ENCODE data around the gene PLEKHN1.
"Not testable (repeated sequence)": the region's sequence is repeated elsewhere in the genome, so short reads cannot be mapped to it uniquely, and the experiment has no call there.

Gene PLEKHN1

DNA sequence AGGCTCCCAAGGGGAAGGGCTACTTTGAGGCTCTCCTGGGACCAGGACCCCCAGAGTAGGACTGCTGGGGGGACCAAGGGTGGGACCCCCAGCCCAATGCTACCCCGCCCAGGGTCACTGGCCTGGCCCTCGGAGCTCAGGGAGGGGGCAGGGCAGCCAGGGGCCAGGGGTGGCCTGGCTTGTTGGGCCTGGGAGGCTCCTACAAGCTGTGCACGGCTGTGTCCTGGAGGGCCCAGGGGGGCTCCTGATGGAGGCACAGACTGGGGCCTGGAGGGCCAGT is 31.4 kb downstream of the PLEKHN1 start:
- no peak for DNase-seq

DNA sequence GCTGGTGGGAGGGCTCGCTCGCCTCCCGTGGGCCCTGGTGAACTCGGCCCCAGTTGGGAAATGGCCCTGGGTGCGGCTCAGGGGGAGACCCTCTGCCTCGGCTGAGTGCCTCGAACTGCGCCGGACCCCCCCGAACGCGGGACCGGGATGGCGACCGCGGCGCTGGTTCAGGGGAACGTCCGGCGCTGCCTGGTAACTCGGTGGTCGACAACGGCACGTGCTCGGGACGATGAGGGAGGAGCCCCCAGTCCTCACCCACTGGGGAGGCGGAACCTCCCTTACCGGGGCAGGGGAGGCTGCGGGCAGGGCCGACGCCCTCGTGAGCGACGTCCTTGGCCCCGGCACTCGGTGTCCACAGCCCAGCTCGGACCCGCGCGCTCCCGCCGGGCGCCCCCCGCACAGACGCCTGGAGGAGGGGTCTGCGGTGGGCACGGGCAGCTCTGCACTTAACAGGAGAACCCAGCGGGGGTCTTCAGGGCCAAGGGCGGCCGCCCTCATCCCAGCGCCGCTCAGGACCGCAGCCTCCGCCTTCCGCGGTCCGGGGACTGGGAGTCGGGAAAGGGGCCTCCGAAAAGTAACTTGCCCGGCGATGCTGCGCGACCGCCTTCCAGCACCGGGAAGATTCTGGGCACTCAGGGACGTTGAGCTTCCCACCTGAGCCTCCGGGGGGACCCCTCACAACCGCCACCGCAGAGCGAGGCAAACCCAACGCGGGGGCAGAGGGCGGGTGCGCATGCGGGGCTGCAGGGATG is 31.9 kb downstream of the PLEKHN1 start:
- DNase-seq, result no peak

DNA sequence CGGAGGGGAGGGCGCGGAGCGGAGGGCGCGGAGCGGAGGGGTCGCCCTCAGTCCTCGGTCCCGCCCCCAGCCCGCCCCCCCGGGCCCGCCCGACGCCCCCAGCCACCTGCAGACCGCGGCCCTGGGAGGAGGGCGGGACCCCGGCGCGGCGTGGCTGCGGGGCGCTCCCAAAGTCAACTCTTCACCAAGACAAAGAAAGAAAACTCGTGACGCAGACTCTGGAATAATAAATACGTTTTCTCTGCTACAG is 32.4 kb downstream of the PLEKHN1 start:
- DNase-seq, result peak; percentile 33

DNA sequence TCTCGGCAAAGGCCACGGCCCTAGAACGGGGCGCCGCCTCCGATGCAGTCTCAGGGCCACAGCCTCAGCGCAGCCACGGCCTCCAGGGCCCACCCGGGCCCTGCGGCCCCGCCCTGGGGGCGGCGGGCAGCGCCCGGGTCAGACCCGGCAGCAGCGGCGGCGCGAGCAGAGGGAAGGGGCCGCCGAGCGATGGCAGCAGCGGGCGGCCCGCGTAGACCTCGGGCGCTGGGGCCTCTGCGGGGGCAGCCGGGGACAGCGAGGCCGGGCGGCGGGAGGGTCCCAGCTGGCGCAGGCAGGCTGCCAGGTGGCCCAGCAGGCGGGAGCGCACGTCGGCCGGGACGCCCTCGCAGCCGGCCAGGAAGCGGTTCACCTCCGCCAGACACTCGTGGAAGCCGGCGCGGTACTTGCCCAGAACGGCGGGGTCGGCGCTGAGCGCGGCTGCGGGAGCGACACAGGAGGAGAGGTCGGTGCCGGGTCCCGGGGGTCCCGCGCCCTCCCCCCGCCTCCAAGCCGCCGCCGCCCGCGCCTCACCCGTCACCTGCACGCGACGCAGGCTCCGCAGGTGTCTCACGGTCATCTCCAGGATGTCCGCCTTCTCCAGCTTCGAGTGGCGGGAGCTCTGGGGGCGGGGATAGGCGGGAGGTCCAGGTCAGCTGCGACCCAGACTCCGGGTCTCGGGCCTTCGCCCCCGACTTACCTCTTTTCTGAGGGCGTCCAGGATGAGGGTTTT is 32.9 kb downstream of the PLEKHN1 start:
- no peak for DNase-seq

DNA sequence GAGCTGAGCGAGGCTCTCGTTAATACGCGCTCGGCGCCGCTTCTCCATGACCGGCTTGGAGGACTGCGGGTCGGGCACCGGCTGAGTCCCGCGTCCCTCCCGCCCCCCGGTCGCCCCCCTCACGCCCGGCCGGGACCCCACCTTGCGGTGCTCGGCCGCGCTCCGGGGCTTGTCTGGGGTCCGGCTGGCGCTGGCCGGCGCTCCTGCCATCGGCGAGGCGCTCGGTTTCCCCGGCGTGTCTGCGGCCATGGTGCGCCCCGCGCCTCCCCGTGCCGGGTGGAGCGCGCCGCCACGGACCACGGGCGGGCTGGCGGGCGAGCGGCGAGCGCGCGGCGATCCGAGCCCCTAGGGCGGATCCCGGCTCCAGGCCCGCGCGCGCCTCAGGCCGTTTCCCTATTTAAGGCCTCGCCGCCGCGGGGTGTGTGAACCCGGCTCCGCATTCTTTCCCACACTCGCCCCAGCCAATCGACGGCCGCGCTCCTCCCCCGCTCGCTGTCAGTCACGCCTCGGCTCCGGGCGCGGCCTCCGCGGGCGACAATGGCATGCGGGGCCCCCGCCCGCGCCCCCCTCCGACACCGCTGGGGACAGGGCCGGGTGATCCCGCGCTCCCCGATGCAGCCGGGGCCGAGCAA is 33.6 kb downstream of the PLEKHN1 start, which contains the start of gene HES4:
Gene HES4, minus strand, starts transcription at position 373 of the 632 bp plus-strand sequence. Its CDS starts 124 bp downstream, at position 249.
- peak; percentile 73 for DNase-seq

DNA sequence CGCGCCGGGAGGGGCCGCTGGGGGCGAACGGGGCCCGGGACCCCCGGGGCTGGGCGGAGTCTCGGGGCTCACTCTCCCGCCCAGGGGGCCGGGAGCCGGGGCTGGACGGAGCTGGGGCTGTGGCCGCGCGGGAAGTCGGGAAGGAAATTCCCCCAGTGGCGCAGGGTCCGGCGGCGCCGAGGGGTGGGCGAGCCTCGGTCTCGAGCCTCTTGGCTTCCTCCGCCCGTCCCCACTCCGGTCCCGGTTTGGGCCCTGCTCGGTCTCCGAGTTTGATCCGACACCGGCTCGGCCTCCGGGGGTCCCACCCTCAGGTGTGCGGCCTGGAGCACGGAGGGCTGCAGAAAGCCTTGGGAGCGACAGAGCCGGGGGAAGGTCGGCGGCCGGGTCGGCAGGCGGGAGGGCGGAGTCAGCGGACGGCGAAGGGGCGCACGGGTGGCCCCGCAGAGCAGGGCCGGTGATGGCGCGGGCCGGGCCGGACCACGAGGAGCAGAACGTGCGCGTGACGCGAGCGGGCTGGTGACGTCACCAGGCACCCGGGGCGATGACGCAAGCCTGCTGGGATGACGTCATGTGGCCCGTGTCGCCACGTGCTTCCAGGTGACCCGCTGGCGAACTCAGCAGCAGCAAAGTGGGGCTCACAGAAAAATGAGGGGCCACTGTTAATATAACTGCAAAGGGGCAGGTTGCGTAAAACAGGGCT is 34.2 kb downstream of the PLEKHN1 start:
- peak; percentile 68 for DNase-seq

DNA sequence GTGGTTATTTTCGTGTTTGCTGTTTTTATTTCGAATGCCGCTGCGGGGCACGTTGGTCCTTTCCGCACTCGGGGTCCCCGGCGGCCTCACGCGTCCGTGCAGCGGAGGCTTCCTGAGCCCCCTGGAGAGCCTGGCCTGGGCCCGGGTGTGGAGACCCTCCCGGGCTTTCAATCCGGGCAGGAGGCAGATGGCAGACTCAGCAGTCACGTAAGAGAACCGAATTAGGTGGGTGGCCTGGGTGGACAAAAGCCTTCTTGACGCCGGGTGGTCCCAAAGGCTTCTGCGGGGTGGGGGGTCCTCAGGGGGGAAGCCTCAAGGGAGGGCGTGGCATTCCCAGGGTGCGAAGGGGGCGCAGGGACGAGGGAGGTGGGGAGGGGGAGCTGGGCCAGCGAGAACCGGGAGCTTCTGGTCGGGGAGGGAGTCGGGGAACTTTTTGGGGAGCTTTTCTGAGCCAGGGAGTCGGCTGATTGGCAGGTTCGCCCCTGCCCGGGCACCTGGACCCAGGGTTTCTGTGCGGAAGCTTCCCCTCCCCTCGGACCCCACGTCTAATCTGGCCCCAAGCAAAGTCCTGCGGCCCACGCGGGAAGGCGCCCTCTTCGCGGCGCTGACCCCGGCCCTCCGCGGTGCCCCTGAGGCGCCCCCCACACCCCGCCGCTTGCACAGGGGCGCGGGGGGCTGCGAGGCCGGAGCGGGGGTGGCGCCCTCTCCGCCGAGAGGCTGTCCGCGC is 34.9 kb downstream of the PLEKHN1 start:
- no peak for DNase-seq

DNA sequence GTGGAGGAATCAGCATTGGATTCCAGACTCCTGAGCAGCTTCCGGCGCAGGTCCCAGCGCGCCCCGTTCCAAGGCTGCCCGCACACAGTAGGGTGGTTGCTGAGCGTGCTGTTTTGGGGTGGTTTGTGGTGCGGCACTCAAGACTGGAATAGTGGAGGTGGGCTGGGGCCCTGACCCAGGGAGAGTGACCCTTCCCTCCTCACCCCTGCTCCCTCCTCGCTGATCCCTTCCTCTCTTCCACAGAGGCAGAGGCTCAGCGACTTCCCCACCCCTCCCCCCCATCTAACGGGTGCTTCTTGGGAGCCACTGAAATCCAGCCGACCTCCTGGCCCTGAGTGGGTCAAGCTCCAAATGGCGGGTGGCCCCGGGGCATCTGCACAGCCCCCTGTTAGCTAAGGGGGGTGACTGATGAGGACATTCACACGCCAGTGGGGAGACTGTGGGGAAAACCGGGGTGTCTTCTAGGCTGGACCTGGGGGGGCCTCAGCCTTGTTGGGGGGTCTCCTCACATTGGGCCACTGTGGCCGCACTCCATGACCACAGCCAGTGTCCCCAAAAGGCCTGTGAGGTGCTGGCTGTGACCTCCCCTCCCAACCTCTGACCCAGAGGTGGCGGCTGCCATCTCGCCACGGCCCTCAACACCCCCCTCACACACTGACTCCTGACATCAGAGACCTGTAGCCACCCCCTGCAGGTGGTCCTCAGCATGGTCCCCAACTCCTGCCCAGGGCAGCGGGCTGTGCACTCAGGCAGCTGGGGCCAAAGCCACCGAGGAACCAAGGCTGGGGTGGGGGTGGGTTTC is 37.5 kb downstream of the PLEKHN1 start:
- no peak for DNase-seq

DNA sequence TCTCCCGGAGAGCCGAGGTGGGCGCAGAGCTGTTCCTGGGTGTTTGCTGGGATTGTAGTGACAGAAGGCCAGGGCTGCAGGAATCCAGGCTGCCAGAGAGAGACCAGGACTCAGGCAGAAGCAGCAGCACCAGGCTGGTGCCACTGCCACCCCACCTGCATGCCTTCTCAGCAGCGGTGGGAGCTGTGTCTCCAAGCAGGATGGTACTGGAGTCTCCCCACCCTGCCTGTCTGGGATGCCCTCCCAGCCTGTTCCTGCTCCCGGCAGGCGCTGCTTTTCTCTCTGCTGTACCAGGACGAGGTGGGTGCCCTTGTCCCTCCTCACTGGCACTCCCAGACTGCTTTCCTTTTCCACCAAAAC is 38.1 kb downstream of the PLEKHN1 start:
- DNase-seq, result no peak

DNA sequence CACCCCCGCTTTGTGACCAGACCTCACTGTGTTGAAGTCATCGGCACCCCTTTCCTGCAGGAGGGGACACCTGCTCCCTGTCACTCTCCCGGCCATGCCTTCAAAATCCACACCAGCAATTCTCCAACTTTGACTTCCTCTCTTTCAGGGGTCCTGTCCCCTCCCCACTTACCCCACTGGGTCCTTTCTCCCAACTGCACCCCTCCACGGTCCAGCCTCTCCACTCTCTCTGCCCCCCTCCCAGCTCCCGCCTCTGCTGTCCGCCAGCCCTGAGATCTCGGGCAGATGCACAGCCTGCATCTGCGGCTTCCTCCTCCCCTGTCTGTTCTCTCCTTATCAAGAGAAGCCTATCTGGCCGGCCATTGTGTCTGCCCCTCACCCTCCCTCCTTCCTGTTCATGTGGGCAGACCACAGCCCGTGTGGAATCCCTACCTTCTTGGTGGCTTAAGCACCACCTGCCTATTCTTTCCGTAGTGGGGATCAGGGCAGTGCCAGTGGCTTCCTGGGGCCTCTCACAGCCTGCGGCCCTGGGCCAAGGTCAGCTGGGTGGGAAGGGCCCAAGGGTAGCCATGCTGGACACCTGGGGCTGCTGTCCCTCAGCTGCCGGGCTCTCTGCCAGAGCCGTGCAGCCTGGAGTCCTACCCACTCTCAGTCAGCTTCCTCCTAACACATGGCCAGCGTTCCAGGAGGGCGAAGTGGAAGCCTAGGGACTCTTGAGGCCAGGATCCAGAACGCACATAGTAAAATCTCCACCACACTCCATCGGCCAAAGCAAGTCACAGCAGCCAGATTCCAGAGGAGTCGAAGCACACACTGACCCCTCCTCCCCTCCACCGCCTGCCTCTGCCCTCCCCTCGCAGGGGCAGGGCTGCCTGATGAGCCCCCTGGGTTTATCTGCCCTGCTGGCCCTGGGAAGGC is 38.8 kb downstream of the PLEKHN1 start:
- peak; percentile 25 for DNase-seq

DNA sequence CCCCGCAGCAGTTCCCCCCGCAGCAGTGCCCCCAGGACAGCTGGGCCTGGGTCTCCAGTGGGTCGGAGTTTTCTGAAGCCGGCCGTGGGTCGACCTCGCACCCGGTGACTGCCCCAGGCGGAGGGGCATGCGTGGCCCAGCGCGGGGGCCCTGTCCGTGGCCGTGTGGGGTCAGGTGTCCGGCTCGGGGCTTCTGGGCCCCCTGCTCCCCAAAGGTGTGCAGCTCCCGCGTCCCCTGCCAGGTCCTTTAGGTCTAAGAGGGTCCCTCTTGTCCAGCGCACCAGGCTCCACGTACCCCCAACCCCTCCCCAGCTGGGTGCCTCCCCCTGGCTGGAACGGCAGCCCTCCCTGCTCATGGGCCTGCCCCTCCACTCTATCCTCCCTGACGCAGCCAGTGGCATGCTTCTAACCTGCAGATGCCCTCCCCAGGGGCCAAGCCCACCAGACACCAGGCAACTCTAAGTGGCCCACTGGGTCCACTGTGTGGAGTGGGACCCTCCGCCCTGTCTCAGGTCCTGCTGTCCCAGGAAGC is 39.6 kb downstream of the PLEKHN1 start:
- DNase-seq, result no peak

DNA sequence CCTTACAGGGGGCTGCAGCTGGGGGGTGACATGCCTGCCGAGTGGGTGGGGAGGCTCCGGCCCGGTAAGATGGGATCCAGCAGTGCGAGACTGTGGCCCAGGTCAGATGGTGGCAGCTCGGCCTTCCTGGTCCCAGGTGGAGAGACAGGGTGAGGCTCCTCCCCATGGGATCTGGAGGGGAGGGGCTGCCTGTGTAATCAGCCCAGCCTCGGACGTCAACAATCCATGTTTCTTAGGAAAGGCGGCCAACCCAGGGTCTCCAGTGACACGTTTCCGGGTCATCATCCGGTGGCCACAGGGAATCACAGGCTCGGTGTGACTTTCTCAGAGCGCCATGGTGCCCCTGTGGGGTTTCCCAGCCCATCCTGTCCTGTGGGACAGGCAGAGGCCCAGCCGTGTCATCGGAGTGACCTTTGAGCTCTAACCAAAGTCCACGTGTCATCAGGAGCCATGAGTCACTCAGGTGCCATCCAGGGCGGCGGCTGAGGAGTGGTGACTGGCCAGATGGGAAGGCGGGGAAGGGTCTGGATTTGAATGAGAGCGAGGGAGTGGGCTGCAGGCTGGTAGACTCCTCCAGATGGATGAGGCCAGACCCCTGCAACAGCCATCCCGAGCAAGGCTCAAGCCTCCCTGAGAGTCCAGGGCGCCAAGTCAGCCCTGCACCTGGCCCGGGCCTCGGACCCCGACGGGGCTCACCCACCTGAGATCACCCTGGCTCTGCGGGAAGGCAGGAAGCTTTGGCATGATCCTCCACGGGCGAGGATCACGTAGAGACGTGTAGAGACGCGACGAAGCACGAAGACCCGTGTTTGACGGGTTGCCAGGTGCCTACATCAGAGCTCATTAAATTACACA is 40.2 kb downstream of the PLEKHN1 start:
- no peak for DNase-seq

DNA sequence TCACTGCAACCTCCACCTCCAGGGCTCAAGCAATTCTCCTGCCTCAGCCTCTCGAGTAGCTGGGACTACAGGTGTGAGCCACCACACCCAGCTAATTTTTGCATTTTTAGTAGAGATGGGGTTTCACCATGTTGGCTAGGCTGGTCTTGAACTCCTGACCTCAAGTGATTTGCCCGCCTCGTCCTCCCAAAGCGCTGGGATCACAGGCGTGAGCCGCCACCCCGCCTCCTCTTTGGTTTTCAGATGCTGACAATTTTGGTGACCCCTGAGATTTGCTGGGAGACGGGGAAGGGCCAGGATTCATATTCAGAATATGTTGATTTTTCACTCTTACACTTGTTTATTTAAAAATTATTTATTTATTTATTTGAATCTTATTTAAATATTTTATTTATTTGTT is 43.8 kb downstream of the PLEKHN1 start:
- DNase-seq, result not testable (repeated sequence)

DNA sequence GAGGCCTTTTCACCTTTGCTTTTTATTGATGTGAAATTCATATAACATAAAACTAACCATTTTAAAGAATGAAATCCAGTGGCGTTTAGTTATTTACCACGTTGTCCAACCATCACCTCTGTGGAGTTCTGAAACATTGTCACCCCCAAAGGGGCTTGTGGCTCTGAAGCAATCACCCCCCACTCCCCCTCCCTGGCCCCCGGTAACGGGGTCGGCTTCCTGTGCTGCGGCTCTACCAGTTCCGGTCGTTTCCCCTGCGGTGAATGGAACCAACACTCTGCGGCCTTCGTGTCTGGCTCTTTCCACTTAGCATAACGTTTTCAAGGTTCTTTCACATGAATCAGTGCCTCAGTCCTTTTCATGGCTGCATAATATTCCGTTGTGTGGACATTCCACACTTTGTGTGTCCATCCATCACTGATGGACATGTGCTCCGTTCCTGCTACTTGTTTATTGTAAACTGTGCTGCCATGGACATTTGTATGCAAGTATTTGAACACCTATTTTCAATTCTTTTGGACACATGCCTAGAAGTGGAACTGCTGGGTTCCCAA is 45.2 kb downstream of the PLEKHN1 start:
- no peak for DNase-seq

DNA sequence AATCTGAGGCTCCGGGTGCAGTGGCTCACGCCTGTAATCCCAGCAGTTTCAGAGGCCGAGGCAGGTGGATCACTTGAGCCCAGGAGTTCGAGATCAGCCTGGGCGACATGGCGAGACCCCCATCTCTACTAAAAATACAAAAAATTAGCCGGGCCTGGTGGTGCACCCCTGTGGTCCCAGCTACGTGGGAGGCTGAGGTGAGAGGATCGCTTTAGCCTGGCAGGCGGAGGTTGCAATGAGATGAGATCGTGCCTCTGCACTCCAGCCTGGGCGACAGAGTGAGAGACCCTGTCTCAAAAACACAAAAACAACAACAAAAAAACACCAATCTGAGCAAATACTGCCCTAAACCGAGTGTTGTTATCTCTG is 46.4 kb downstream of the PLEKHN1 start:
- DNase-seq, result not testable (repeated sequence)

DNA sequence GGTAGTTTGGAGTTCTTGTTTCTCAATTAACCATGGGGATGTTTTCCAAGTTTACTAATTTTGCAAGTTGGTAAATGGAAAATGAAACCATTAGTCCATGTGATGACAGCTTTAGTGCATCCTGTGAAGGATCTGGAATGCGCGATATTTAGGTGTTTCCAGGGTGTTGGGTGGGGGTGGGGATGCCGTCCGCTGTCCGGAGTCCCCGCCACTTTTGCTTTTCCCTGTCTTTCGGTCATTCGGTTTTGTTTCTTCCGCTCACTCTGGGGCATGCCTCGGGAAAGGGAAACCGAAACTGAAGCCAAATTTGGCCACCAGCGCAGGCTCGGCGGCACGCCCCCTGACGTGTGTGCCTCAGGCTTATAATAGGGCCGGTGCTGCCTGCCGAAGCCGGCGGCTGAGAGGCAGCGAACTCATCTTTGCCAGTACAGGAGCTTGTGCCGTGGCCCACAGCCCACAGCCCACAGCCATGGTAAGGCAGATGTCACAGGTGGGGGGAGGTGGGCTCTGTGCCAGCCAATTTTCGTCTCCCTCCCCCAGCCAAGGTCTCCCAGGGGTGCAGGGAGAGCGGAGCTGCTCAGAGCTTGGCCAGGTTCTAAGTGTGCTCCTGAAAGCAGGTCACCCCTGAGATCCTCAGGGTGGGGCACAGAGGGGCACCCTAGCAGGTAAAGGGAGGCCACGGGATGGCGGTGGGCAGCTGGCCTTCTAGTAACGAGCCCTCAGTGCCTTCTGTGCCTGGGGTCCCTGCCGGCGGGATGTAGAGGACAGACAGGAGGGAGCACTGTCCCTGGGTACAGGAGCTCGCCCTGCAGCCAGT is 47.0 kb downstream of the PLEKHN1 start, which contains the start of gene ISG15:
Gene ISG15, plus strand, starts transcription at position 393 of the 817 bp plus-strand sequence. Its CDS starts 77 bp downstream, at position 470.
- peak; percentile 76 for DNase-seq

DNA sequence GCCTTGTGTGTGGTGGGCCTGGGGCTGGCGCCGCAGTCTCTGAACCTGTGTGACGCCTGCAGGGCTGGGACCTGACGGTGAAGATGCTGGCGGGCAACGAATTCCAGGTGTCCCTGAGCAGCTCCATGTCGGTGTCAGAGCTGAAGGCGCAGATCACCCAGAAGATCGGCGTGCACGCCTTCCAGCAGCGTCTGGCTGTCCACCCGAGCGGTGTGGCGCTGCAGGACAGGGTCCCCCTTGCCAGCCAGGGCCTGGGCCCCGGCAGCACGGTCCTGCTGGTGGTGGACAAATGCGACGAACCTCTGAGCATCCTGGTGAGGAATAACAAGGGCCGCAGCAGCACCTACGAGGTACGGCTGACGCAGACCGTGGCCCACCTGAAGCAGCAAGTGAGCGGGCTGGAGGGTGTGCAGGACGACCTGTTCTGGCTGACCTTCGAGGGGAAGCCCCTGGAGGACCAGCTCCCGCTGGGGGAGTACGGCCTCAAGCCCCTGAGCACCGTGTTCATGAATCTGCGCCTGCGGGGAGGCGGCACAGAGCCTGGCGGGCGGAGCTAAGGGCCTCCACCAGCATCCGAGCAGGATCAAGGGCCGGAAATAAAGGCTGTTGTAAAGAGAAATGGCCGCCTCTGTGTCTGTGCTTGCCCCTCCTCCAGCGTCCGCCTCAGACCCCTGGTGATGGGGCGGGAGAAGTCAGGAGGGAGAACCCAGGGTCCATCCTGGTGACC is 47.8 kb downstream of the PLEKHN1 start:
- peak; percentile 19 for DNase-seq
